ENCODE results near the gene TMEM175. TPM values are rescaled to one million over a fixed set of nuclear protein-coding genes. Genes with fewer than 3 reads are reported as not detected.

Gene TMEM175
- total RNA-seq, 1 experiment from 2014 or later: 15.1 TPM

DNA sequence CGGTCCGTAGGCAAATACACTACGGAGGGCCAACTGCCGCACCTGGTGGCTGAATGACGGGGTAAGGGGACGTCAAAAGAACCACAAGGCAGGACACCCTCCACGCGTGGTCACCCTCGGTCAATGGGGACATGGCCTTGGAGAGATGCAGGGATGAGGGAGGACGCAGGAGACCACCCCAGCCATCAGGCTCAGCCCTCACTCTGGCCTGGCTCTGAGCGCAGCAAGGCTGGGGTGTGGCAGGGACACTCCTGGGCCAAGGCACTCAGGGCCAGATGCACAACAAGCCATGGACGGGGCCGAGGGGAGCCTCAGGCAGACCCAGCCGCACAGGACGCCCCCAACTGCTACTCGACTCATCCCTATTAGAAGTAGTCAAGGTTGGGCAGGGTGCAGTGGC, 36.7 kb upstream of the TMEM175 start:
- Histone ChIP-seq H3K36me3 (ENCODE audit: insufficient read depth, low read length) (peaks cover 5% of the 10 kb centered on the region; the same call in 1 of the 2 replicates), H4K20me1 (ENCODE audit: insufficient read depth, low read depth, low read length) (0 out of 2 replicates have a peak, but pooled peaks cover 2% of the 10 kb centered on the region), H3K27me3 (ENCODE audit: low read length) (no peaks in the 10 kb centered on the region), H2AFZ (ENCODE audit: low read length) (no peak overlapping the region), H3K4me3 (ENCODE audit: low read length) (no peak overlapping the region), H3K4me1 (ENCODE audit: low read length) (no peaks in the 10 kb centered on the region), H3K9me3 (ENCODE audit: low read length) (no peaks in the 10 kb centered on the region), H3K79me2 (ENCODE audit: low read length) (no peaks in the 10 kb centered on the region), H3K4me2 (ENCODE audit: low read depth, low read length, poor library complexity, severe bottlenecking) (no peak overlapping the region), H3K27ac (ENCODE audit: low read length) (no peak overlapping the region), H3K9me2 (replicated peaks; ENCODE audit: insufficient read depth, low read length) (no peaks in the 10 kb centered on the region), H3K9ac (ENCODE audit: low read length) (no peak overlapping the region)
- no peak for DNase-seq

DNA sequence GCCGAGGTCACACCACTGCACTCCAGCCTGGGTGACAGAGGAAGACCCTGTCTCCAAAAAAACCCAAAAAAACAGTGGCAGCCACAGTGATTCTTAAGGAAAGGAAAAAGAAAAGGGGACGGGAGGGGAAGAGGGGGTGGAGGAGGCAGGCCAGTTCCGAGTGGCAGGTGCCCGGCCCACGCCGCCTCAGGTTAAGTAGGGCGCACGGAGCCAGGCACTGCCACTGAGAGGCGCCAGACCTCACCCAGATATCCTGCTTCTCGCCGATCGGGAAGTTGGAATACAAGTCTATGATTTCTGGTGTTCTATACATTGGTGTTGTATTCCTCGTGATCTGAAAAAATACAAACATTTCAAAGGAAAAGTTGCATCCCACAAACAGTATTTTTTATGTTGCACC, 36.0 kb upstream of the TMEM175 start:
- Histone ChIP-seq H3K27ac (ENCODE audit: low read length) (no peak overlapping the region), H3K79me2 (ENCODE audit: low read length) (no peaks in the 10 kb centered on the region), H3K9me2 (replicated peaks; ENCODE audit: insufficient read depth, low read length) (no peaks in the 10 kb centered on the region), H3K27me3 (ENCODE audit: low read length) (no peaks in the 10 kb centered on the region), H4K20me1 (ENCODE audit: insufficient read depth, low read depth, low read length) (0 out of 2 replicates have a peak, but pooled peaks cover 2% of the 10 kb centered on the region), H3K36me3 (ENCODE audit: insufficient read depth, low read length) (peaks cover 5% of the 10 kb centered on the region; the same call in 1 of the 2 replicates), H3K9me3 (ENCODE audit: low read length) (no peaks in the 10 kb centered on the region), H3K4me3 (ENCODE audit: low read length) (no peak overlapping the region), H3K4me2 (ENCODE audit: low read depth, low read length, poor library complexity, severe bottlenecking) (no peak overlapping the region), H3K4me1 (ENCODE audit: low read length) (no peaks in the 10 kb centered on the region), H3K9ac (ENCODE audit: low read length) (no peak overlapping the region), H2AFZ (ENCODE audit: low read length) (no peak overlapping the region)
- no peak for DNase-seq

DNA sequence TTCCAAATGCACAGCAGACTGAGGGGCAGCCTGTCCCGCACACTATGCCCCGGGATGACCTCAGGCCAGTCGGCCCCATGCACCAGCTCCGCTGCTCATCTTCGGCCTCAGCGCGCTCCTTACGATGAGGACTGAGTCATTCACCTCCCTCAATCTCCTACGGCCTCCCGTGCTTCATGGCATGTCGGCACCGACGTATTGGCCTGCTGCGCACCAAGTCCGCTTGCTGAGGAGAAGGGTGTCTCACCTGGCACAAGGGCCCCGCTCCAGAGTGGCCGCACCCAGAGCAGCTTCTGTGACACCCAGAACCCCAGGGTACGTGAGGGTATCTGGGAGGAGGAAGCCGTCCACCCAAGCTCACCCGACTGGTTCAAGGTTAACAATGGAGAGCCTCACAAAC, 35.6 kb upstream of the TMEM175 start:
- Histone ChIP-seq H3K4me3 (ENCODE audit: low read length) (no peak overlapping the region), H4K20me1 (ENCODE audit: insufficient read depth, low read depth, low read length) (0 out of 2 replicates have a peak, but pooled peaks cover 2% of the 10 kb centered on the region), H3K9me2 (replicated peaks; ENCODE audit: insufficient read depth, low read length) (no peaks in the 10 kb centered on the region), H3K9me3 (ENCODE audit: low read length) (no peaks in the 10 kb centered on the region), H3K27ac (ENCODE audit: low read length) (no peak overlapping the region), H3K36me3 (ENCODE audit: insufficient read depth, low read length) (peaks cover 5% of the 10 kb centered on the region; the same call in 1 of the 2 replicates), H3K27me3 (ENCODE audit: low read length) (no peaks in the 10 kb centered on the region), H3K4me1 (ENCODE audit: low read length) (no peaks in the 10 kb centered on the region), H3K9ac (ENCODE audit: low read length) (no peak overlapping the region), H3K4me2 (ENCODE audit: low read depth, low read length, poor library complexity, severe bottlenecking) (no peak overlapping the region), H3K79me2 (ENCODE audit: low read length) (no peaks in the 10 kb centered on the region), H2AFZ (ENCODE audit: low read length) (no peak overlapping the region)
- no peak for DNase-seq

DNA sequence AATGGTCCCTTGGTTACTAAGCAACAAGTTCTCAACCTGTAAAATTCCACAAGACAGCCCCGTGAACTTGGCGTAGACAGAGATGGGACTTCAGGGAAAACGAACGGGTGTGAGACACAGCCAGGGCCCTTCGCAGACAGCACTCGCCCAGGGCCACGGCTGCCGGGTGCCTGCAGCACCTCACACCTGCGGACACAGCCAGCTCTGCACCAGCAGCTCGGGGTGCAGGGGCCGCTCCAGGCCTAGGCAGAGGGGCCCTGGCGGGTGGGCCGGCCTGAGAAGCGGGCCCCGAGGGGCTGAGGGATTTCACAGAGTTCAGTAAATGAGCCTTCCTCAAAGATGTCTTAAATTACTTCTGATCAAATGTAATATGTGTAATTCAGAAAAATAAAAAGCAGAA, 34.1 kb upstream of the TMEM175 start:
- DNase-seq: no peak
- no peak overlapping the region for H3K4me2 ChIP-seq (ENCODE audit: low read depth, low read length, poor library complexity, severe bottlenecking)
- no peaks in the 10 kb centered on the region for H3K9me2 ChIP-seq (replicated peaks; ENCODE audit: insufficient read depth, low read length)
- H3K9me3 ChIP-seq (ENCODE audit: low read length): no peaks in the 10 kb centered on the region
- H3K4me3 ChIP-seq (ENCODE audit: low read length): no peak overlapping the region
- H3K9ac ChIP-seq (ENCODE audit: low read length): no peak overlapping the region
- H3K27ac ChIP-seq (ENCODE audit: low read length): no peak overlapping the region
- 0 out of 2 replicates have a peak, but pooled peaks cover 2% of the 10 kb centered on the region for H4K20me1 ChIP-seq (ENCODE audit: insufficient read depth, low read depth, low read length)
- no peak overlapping the region for H2AFZ ChIP-seq (ENCODE audit: low read length)
- H3K36me3 ChIP-seq (ENCODE audit: insufficient read depth, low read length): peaks cover 5% of the 10 kb centered on the region; the same call in 1 of the 2 replicates
- H3K27me3 ChIP-seq (ENCODE audit: low read length): no peaks in the 10 kb centered on the region
- H3K4me1 ChIP-seq (ENCODE audit: low read length): no peaks in the 10 kb centered on the region
- no peaks in the 10 kb centered on the region for H3K79me2 ChIP-seq (ENCODE audit: low read length)

DNA sequence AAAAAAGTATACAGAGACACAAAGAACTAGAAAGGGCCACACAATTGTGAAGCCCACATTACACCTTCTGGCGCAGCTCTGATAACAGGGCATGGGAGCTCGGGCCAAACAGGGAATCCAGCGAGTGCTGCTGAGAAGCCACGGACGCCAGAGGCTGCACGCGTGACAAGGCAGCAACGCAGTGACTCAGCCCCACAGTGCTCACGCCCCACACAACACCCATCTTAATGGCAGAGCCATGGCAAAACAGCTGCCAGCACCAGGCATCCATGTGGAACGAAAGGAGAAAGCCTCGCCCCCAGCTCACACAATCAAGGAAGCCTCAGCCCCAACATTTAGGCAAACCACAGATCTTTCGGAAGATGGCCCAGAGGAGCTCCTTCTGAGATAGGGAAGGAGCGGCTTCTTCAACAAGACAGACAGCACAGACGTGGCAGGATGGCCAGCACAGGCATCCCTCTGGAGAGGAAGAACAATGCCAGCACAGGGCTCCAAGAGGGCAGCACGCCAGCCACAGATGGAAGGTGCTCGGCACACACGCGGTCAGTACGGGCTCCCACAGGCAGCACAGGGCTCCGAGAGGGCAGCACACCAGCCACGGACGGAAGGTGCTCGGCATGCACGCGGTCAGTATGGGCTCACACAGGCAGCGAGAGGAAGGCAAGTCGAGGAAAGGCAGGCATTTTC, 33.2 kb upstream of the TMEM175 start:
- H3K9ac ChIP-seq (ENCODE audit: low read length): no peak overlapping the region

DNA sequence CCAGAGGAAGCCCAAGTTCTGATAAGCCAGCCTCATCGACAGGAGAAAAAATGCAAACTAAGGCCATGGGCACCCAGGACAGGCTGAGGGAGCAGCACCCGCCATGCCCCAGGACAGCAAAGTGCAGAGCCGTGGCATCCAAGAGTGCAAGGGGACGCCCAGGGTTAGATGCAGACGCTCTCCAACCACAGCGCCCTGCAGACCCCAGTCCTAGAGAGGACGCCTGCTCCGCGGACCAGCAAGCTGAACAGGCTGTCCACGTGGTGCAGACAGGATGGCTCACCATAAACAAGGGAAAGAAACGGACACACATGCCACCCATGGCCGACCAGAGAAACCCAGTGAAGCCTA, 32.7 kb upstream of the TMEM175 start:
- peaks cover 5% of the 10 kb centered on the region; the same call in 1 of the 2 replicates for H3K36me3 ChIP-seq (ENCODE audit: insufficient read depth, low read length)
- H3K4me1 ChIP-seq (ENCODE audit: low read length): no peaks in the 10 kb centered on the region
- no peak overlapping the region for H2AFZ ChIP-seq (ENCODE audit: low read length)
- H3K27ac ChIP-seq (ENCODE audit: low read length): no peak overlapping the region
- no peak overlapping the region for H3K9ac ChIP-seq (ENCODE audit: low read length)
- no peak overlapping the region for H3K4me3 ChIP-seq (ENCODE audit: low read length)
- H3K27me3 ChIP-seq (ENCODE audit: low read length): no peaks in the 10 kb centered on the region
- 0 out of 2 replicates have a peak, but pooled peaks cover 2% of the 10 kb centered on the region for H4K20me1 ChIP-seq (ENCODE audit: insufficient read depth, low read depth, low read length)
- DNase-seq: no peak
- no peaks in the 10 kb centered on the region for H3K9me2 ChIP-seq (replicated peaks; ENCODE audit: insufficient read depth, low read length)
- no peaks in the 10 kb centered on the region for H3K79me2 ChIP-seq (ENCODE audit: low read length)
- no peak overlapping the region for H3K4me2 ChIP-seq (ENCODE audit: low read depth, low read length, poor library complexity, severe bottlenecking)
- H3K9me3 ChIP-seq (ENCODE audit: low read length): no peaks in the 10 kb centered on the region

More for the DNA sequence above, 33.2 kb upstream of the TMEM175 start:
- peaks cover 5% of the 10 kb centered on the region; the same call in 1 of the 2 replicates for H3K36me3 ChIP-seq (ENCODE audit: insufficient read depth, low read length)
- 0 out of 2 replicates have a peak, but pooled peaks cover 2% of the 10 kb centered on the region for H4K20me1 ChIP-seq (ENCODE audit: insufficient read depth, low read depth, low read length)
- no peak overlapping the region for H3K27ac ChIP-seq (ENCODE audit: low read length)
- H3K4me1 ChIP-seq (ENCODE audit: low read length): no peaks in the 10 kb centered on the region
- H3K9me3 ChIP-seq (ENCODE audit: low read length): no peaks in the 10 kb centered on the region
- H3K4me2 ChIP-seq (ENCODE audit: low read depth, low read length, poor library complexity, severe bottlenecking): no peak overlapping the region
- H3K9me2 ChIP-seq (replicated peaks; ENCODE audit: insufficient read depth, low read length): no peaks in the 10 kb centered on the region
- no peaks in the 10 kb centered on the region for H3K79me2 ChIP-seq (ENCODE audit: low read length)
- H3K27me3 ChIP-seq (ENCODE audit: low read length): no peaks in the 10 kb centered on the region
- H3K4me3 ChIP-seq (ENCODE audit: low read length): no peak overlapping the region
- DNase-seq: no peak
- H2AFZ ChIP-seq (ENCODE audit: low read length): no peak overlapping the region

DNA sequence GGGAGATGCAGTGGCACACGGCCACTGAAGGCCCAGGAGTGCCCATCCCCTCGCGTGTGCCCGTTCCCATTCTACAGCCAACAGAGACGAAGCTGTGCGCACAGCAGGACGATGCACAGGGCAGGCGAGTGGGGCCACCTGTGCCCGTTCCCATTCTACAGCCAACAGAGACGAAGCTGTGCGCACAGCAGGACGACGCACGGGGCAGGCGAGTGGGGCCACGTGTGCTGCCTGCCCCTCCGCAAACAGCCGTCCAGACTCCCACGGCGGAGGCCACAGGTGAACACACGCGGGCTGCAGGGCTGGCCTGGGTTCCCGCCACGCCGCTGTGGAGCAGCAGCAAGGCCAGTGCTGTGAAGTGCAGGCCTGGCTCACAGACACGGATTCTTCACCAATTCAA, 32.2 kb upstream of the TMEM175 start:
- Histone ChIP-seq H3K9me2 (replicated peaks; ENCODE audit: insufficient read depth, low read length) (no peaks in the 10 kb centered on the region), H3K4me2 (ENCODE audit: low read depth, low read length, poor library complexity, severe bottlenecking) (no peak overlapping the region), H3K36me3 (ENCODE audit: insufficient read depth, low read length) (peaks cover 5% of the 10 kb centered on the region; the same call in 1 of the 2 replicates), H3K79me2 (ENCODE audit: low read length) (no peaks in the 10 kb centered on the region), H3K27me3 (ENCODE audit: low read length) (no peaks in the 10 kb centered on the region), H3K9me3 (ENCODE audit: low read length) (no peaks in the 10 kb centered on the region), H3K9ac (ENCODE audit: low read length) (no peak overlapping the region), H2AFZ (ENCODE audit: low read length) (no peak overlapping the region), H3K27ac (ENCODE audit: low read length) (no peak overlapping the region), H4K20me1 (ENCODE audit: insufficient read depth, low read depth, low read length) (0 out of 2 replicates have a peak, but pooled peaks cover 2% of the 10 kb centered on the region), H3K4me1 (ENCODE audit: low read length) (no peaks in the 10 kb centered on the region), H3K4me3 (ENCODE audit: low read length) (no peak overlapping the region)
- no peak for DNase-seq

DNA sequence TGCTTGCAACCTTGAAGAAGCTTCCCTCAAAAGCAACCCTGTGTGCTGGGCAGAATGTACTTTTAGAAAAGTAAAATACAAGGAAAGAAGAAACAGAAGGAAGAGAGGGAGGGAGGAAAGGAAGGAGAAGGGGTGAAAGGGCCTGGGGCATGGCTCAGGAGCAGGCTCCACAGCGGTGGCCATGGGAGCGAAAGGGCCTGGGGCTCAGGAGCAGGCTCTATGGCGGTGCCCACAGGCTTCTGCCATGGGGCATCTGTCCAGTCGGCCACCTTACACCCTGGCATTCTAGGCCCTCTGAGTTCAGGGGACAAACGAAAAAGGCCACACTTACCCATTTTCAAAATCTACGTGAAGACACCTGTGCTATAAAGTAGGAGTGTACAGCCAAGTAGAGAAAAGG, 31.5 kb upstream of the TMEM175 start:
- no peak for DNase-seq
- no peak overlapping the region for H3K4me3 ChIP-seq (ENCODE audit: low read length)
- no peak overlapping the region for H3K27ac ChIP-seq (ENCODE audit: low read length)
- no peaks in the 10 kb centered on the region for H3K9me2 ChIP-seq (replicated peaks; ENCODE audit: insufficient read depth, low read length)
- no peak overlapping the region for H3K4me2 ChIP-seq (ENCODE audit: low read depth, low read length, poor library complexity, severe bottlenecking)
- H3K9me3 ChIP-seq (ENCODE audit: low read length): no peaks in the 10 kb centered on the region
- H3K27me3 ChIP-seq (ENCODE audit: low read length): no peaks in the 10 kb centered on the region
- H3K9ac ChIP-seq (ENCODE audit: low read length): no peak overlapping the region
- peaks cover 5% of the 10 kb centered on the region; the same call in 1 of the 2 replicates for H3K36me3 ChIP-seq (ENCODE audit: insufficient read depth, low read length)
- H4K20me1 ChIP-seq (ENCODE audit: insufficient read depth, low read depth, low read length): 0 out of 2 replicates have a peak, but pooled peaks cover 2% of the 10 kb centered on the region
- no peaks in the 10 kb centered on the region for H3K79me2 ChIP-seq (ENCODE audit: low read length)
- no peak overlapping the region for H2AFZ ChIP-seq (ENCODE audit: low read length)
- H3K4me1 ChIP-seq (ENCODE audit: low read length): no peaks in the 10 kb centered on the region
